ENCODE results near the gene ZDHHC14. TPM values are rescaled to one million over a fixed set of nuclear protein-coding genes. Genes with fewer than 3 reads are reported as not detected.

Gene ZDHHC14
- total RNA-seq, 1 experiment from 2014 or later, result 3.8 TPM

- no peak for DNase-seq (ENCODE audit: low spot score)
- in situ Hi-C loops (cut with HindIII; ENCODE audit: low sequenced_read_pairs), result no loop called here
Observed at GRCh38 chr6:157724960-157725741, 344.2 kb downstream of the ZDHHC14 start.

- no peak for DNase-seq (ENCODE audit: low spot score)
- in situ Hi-C loops (cut with HindIII; ENCODE audit: low sequenced_read_pairs), result no loop called here
Observed at GRCh38 chr6:157725836-157726235, 344.8 kb downstream of the ZDHHC14 start.

GRCh38 chr6:157726892-157727628 lies 346.1 kb downstream of the ZDHHC14 start:
- in situ Hi-C loops (cut with HindIII; ENCODE audit: low sequenced_read_pairs), result no loop called here
- peak; percentile 33 for DNase-seq (ENCODE audit: low spot score)

Other genes starting within 250 kb of the ZDHHC14 start
- 4.0 and 5.5 TPM in 2 replicates for gene TMEM242, start 57.7 kb upstream of the ZDHHC14 start, total RNA-seq (2014; rRNA removed; shearing (Covaris generic))